ENCODE measurements around the gene RHNO1.
"Not testable (repeated sequence)": the region's sequence is repeated elsewhere in the genome, so short reads cannot be mapped to it uniquely, and the experiment has no call there.

The RHNO1 gene

DNA sequence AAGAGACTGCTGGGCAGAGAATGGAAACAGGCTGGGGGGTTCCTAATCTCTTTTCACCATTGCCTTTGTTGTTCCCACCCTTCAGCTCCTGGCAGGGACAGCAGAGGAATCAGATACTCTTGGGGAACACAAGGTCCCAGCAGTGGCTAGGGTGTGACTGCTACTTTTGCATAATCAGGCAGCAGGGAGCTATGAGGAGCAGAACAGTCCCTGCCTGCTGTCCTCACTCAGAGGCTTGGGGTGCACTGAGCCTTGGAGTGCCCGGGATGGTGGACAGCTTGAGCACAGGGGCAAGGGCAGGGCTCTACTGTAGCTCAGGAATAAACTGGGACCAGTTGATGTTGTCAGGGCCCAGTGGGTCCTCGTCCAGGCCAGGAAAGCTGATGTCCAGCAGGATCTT is 18.7 kb upstream of the RHNO1 start:
- no peak for FAIRE-seq

GRCh38 chr12:2858944-2859421 is 18.0 kb upstream of the RHNO1 start:
- DNase-seq (ENCODE audit: insufficient read length, low spot score) = no peak
- no peak for FAIRE-seq

More for the DNA sequence above, 18.7 kb upstream of the RHNO1 start:
- no peak for DNase-seq (ENCODE audit: insufficient read length, low spot score)

DNA sequence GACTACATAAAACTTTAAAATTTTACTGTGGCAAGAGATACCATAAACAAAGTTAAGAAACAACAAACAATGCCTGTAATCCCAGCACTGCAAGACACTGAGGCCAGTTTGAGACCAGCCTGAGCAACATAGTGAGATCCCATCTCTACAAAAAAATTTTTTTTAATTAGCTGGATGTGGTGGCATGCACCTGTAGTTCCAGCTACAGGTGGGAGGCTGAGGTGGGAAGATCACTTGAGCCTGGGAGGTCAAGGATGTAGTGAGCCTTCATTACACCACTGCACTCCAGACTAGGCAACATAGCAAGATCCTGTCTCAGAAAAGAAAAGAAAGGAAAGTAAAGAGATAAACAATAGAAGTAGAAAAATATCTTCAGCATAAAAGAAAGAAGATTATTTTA is 16.9 kb upstream of the RHNO1 start:
- no peak for DNase-seq (ENCODE audit: insufficient read length, low spot score)
- no peak for FAIRE-seq

- no peak for DNase-seq (ENCODE audit: insufficient read length, low spot score)
- FAIRE-seq = no peak
Observed at GRCh38 chr12:2862876-2863275, 14.1 kb upstream of the RHNO1 start.

DNA sequence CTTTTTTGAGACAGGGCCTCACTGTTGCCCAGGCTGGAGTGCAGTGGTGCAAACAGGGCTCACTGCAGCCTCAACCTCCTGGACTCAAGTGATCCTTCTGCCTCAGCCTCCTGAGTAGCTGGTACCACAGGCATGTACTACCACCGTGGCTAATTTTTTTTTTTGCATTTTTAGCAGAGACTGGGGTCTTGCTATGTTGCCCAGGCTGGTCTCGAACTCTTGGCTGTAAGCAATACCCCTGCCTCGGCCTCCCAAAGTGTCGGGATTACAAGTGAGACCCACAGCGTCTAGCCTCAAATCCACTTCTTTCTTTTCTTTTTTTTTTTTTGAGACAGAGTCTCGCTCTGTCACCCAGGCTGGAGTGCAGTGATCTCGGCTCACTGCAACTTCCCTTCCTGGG is 13.6 kb upstream of the RHNO1 start:
- DNase-seq (ENCODE audit: insufficient read length, low spot score) = not testable (repeated sequence)

GRCh38 chr12:2864198-2864597 is 12.8 kb upstream of the RHNO1 start:
- no peak for DNase-seq (ENCODE audit: insufficient read length, low spot score)
- FAIRE-seq = no peak

More for the DNA sequence above, 13.6 kb upstream of the RHNO1 start:
- not testable (repeated sequence) for FAIRE-seq

- FAIRE-seq; DNase-seq (ENCODE audit: insufficient read length, low spot score): not testable (repeated sequence)
Observed at GRCh38 chr12:2868986-2869632, 7.9 kb upstream of the RHNO1 start.

- DNase-seq (ENCODE audit: insufficient read length, low spot score) = no peak
- peak; percentile 21 for FAIRE-seq
Observed at GRCh38 chr12:2876431-2877046, 484 bp upstream of the RHNO1 start.

- FAIRE-seq = peak; percentile 18
- no peak for DNase-seq (ENCODE audit: insufficient read length, low spot score)
Observed at GRCh38 chr12:2877953-2878732, 1.1 kb downstream of the RHNO1 start.

GRCh38 chr12:2879853-2880252 is 2.8 kb downstream of the RHNO1 start:
- FAIRE-seq (no peak), DNase-seq (ENCODE audit: insufficient read length, low spot score) (no peak)

DNA sequence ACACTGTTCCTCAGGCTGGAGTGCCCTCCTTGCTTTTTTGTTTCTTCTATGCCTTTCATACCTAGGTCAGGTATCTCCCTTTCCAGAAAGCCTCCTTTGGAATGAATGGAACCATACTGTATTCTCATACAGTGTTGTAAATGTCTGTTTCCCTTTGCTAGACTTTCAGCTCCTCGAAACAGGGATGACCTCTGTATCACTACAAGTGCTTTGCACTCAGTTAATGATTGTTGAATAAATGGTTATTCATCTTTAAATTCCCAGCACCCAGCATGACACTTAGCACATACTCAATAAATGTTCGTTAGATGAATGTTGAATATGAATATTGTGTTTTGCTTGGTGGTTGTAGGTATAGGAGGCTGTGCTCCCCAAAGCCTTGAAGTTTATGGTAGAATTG is 7.8 kb downstream of the RHNO1 start:
- FAIRE-seq (no peak), DNase-seq (ENCODE audit: insufficient read length, low spot score) (no peak)

DNA sequence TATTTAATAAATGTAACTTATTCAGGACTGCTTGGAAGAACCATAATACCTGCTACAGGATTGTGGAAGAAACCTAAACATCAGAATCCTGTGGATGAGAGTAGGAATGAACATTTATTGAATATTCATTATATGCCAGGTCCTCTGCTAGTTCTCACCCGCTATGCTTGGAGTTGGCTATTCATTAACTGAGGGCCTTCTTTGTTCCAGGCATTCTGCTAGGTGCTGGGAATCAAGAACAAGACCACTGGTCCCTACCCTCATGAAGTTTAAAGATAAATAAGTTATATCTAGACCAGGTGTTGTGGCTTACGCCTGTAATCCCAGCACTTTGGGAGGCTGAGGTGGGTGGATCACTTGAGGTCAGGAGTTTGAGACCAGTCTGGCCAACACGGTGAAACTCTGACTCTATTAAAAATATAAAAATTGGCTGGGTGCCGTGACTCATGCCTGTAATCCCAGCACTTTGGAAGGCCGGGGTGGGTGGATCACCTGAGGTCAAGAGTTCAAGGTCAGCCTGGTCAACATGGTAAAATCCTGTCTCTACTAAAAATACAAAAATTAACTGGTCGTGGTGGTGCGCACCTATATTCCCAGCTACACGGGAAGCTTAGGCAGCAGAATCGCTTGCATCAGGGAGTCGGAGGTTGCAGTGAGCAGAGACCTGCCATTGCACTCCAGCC is 9.9 kb downstream of the RHNO1 start:
- no peak for DNase-seq (ENCODE audit: insufficient read length, low spot score)
- FAIRE-seq = no peak

DNA sequence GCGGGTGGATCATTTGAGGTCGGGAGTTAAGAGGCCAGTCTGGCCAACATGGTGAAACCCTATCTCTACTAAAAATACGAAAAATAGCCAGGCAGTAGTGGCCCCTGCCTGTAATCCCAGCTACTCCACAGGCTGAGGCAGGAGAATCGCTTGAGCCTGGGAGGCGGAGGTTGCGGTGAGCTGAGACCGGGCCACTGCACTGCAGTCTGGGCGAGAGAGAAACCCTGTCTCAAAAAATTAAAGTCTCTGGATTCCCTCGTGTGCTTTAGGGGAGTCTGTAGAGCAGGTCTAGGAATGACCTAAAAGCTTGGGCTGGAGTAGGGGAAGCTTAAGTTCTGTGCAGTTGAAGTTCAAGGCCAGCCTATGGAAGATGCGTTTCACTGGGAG is 13.0 kb downstream of the RHNO1 start:
- FAIRE-seq (no peak), DNase-seq (ENCODE audit: insufficient read length, low spot score) (no peak)

GRCh38 chr12:2890388-2891239 is 13.6 kb downstream of the RHNO1 start, which contains the start of gene TULP3:
TSS of gene TULP3 (plus strand) at chr12:2890891. CDS start at chr12:2890948, 57 bp downstream.
- peak; percentile 96 for FAIRE-seq
- peak; percentile 91 for DNase-seq (ENCODE audit: insufficient read length, low spot score)

- FAIRE-seq (no peak), DNase-seq (ENCODE audit: insufficient read length, low spot score) (no peak)
Observed at GRCh38 chr12:2891240-2892053, 14.4 kb downstream of the RHNO1 start.

DNA sequence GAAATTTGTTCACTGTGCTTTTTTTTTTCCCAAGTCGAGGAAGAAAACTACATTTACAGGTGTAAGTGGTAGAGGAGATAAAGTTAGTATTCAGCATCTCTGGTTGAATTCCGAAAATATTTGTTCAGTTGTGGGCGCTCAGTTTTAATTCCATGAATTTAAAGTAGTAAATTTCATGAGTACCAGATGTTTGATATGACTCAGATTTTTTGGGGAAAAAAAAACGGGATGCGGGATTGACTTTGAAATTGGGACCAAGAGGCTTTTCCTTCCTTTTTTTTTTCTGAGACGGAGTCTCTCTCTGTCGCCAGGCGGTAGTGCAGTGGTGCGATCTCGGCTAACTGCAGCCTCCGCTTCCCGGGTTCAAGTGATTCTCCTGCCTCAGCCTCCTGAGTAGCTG is 15.2 kb downstream of the RHNO1 start:
- DNase-seq (ENCODE audit: insufficient read length, low spot score) (no peak), FAIRE-seq (no peak)

GRCh38 chr12:2893007-2893406 is 16.0 kb downstream of the RHNO1 start:
- no peak for DNase-seq (ENCODE audit: insufficient read length, low spot score)
- FAIRE-seq = no peak

DNA sequence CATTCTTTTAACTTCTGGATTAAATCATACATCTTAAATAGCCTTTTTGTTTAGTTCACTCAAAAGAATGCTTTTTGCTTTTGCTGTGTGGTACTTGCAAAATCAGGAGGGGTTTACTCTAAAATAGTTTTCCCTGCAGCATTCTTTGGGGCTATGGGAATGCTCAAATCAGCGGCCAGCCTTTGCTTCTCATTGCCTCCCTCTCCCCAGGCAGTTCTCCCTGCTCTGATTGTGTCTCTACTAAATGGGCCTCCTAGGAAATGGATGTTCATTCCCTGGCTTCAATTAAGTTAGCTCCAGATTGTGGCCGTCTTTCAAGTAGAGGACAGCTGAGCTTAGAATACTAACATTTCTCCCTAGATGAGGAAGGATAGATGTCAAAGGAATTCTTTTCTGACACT is 18.0 kb downstream of the RHNO1 start:
- DNase-seq (ENCODE audit: insufficient read length, low spot score) (no peak), FAIRE-seq (no peak)

DNA sequence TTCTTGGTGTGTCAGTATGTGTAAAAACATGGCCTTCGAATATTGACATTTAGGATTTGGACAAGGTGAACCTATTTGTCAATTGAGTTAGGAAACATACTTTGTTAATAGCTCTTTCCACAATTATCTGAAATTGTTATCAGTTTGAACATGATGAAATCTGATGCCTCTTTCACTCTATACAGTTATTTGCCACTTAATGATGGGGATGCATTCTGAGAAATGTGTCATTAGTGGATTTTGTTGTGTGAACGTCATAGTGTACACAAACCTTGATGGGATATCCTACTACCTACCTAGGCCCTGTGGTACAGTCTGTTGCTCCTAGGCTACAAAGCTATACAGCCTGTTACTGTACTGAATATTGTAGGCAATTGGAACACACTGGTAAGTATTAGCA is 18.5 kb downstream of the RHNO1 start:
- FAIRE-seq = no peak
- no peak for DNase-seq (ENCODE audit: insufficient read length, low spot score)
